Stimulated activated CD8-positive, alpha-beta memory T cell treated with anti-CD3 and anti-CD28 coated beads, Interleukin-7, amount 100 ng/mL, for 4 hours (primary cell): Measurements from ENCODE around the gene NR6A1.

Experiments
- DNase-seq, 2 donors: peaks; one replicate each; pipeline ENCODE4 v3.0.0-alpha.2; 2020; ENCODE audit warnings: low read depth in 2 of 2

Gene NR6A1

DNA sequence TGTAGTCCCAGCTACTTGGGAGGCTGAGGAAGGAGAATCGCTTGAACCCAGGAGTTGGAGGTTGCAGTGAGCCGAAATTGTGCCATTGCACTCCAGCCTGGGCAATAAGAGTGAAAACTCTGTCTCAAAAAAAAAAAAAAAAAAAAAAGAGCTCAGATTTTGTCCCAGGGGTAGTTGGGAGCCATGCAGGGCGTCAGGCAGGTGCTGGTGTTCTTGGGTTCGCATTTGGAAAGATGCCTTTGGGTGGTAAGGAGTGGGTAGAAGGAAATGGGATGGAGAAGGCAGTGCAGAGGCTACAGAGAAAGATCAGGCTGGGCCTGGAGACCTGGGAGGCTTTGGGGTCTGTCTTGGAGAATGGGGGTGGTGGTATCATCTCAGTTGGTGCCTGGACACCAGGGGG, 297.0 kb downstream of the NR6A1 start:
- no peak for DNase-seq

DNA sequence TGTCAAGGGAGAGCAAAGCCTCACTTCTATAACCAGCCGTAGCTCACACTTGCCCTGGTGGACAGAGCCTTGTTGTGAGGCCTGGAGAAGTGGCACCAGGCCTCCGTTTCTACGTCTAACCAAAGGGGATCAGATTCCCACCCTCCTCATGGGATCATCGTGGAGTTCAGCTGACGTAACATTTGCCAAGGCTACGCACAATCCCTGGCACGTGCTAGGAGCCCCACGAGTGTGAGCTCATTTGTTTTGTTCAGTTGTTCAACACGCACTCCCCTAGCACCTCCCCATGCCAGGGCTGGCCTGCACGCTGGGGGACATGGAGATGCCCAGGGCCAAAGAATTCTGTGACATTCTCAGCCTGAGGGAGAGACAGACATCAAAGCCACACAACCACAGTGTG, 297.8 kb downstream of the NR6A1 start:
- DNase-seq, result no peak

DNA sequence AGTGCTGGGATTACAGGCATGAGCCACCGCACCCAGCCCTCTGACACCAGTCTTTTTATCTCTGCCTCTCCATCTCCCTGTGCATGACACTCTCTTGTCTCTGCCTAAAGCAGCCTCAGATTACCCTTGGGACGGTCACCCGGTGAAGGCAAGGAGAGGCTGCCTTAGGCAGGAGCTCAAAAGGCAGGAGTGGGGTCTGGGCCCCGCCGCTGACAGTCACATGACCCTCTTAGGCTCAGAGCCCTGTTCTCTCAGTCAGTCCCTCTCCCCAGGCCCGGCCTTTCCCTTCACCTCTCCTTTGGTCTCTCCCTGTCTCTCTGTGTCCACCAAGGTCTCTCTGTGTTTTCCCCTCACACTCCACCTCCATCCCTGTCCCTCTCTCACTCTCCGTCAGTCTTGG, 298.3 kb downstream of the NR6A1 start:
- DNase-seq, result no peak

DNA sequence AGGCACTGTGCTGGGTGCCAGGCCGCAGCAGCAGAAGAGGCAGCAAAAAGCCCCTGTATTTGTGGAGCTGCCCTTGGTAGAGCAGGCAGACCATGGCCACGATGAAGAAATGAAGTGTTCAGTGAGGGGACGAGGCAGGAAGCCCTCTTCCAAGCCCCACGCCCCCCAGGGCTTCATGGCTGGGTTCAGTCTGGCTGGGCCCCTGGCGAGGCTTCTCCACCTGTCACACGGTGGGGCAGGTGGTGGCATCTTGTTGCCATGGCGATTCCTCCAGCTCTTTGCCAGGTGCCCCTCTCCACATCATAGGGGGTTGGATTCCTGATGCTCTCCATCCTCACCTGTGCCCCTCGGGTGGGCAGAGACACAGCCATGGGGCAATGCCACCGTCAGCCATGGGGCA, 299.4 kb downstream of the NR6A1 start:
- no peak for DNase-seq

DNA sequence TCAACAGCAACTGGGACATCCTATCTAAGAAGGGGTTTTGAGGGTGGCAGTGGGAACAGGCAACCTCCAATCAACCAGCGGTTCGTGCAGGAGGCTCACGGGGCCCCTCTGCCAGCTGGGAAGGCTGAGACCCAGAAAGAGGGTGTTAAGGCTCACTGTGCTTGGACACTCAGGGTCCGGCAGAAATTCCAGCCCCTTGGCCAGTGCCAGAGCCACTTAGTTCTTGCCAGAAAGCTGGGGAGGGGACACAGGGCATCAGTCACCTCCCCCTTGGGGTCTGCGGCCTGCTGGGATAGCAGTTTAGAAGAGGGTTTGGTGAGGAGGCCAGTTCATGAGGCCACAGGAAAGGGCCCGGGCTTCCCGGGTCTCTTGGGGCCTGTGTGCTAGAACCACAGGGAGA, 300.4 kb downstream of the NR6A1 start:
- DNase-seq, result no peak

DNA sequence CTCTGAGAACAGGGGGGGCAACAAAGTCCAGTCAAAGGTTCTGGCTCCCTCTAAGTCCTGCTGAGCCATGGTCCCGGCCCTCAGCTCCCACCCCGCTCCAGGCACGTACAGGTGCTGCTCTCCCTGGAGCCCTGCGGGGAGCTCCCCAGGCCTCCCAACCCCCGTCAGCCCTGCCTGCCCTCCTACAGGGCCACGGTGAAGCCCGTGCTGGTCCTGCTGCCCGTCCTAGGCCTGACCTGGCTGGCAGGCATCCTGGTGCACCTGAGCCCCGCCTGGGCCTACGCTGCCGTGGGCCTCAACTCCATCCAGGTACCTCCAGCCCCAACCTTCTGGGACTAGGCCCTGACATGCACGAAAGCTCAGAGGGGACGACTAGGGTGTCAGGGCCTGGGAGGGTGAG, 300.8 kb downstream of the NR6A1 start:
- no peak for DNase-seq

DNA sequence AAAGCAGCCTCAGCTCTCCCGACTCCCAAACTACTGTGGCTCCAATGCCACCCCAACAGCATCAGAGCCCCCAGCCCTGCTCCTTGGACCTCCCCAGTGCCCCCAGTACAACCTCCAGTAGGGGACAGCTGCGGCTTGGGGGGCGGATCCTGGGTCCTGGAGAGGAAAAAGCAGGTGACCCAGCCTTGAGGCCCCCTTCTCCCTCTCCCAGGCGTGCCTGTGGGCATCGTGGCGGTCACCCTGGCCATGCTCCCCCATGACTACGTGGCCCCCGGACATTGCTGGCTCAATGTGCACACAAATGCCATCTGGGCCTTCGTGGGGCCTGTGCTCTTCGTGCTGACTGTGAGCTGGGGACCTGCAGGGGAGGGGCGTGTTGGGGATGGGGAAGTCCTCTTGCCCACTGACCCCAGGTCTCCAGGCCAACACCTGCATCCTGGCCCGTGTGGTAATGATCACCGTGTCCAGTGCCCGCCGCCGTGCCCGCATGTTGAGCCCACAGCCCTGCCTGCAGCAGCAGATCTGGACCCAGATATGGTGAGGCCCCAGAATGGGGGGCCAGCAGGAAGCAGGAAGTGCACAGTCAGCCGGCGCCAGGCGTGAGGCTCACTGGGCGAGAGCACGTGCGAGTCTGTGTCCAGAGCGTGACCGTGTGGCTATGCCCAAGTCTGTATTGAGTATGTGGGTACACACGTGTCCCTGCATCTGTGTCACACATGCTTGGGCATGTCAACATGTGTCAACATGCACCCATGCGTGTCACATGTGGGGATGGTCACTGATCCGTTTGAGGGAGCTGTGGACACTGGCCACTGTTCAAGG, 301.9 kb downstream of the NR6A1 start:
- no peak for DNase-seq

DNA sequence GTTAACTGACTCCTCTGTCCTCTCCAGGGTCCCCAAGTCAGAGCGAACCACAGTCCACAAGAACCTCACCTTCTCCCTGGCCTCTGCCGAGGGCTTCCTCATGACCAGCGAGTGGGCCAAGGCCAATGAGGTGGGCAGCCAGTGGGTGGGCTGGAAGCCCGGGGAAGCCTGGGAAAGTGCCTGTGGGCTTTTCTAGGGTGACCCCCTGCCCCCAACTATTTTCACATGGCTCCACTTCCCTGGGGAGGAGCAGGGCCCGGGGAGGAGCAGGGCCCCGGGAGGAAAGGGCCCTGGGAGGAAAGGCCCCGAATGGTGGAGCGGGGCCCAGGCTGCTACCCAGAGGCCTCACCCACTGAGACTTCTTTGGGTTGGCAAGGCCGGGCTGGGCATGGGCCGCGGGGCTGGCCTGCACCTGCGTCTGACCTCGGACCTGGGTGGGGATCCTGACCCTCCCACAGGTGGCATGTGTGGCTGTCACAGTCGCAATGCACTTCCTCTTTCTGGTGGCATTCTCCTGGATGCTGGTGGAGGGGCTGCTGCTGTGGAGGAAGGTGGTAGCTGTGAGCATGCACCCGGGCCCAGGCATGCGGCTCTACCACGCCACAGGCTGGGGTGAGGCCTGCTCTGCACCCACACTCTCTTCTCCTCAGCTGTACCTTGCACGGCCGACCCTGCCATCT, 302.9 kb downstream of the NR6A1 start:
- DNase-seq, result no peak

DNA sequence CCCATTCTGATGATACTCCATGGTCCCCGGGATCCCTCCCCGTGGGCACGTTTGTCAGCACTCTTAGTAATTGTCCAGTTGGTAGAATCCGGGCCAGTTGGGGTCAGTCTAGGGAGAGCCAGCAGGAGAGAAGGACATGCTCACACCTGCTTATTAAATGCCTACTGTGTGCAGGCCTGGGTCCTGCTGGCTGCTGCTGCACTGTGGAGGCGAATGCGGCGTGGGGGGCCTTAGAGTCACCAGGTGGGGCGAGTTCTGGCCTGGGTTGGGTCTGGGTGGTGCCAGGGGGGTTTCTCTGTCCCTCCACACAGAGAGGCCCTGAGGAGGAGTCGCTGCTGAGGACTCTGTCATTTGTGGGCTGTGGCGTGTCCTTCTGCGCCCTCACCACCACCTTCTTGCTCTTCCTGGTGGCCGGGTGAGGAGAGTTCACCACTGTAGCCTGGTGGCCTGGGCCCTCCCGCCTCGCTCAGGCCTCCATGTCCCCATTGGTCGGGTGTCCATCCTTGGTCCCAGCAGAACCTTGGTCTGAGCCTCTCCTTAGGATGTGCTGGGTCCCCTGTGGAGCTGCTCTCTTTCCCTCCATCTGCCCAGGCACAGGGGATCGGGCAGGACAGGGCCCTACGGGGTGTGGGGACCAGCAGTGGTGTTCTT, 303.6 kb downstream of the NR6A1 start:
- DNase-seq, result no peak
